ENCODE results near the gene ABCB6. TPM values are rescaled to one million over a fixed set of nuclear protein-coding genes. Genes with fewer than 3 reads are reported as not detected.

The ABCB6 gene
- total RNA-seq, 1 donor from 2014 or later: 11.4 TPM

GRCh38 chr2:219198974-219199373 is 19.8 kb downstream of the ABCB6 start:
- TF ChIP-seq, protein P1, sequence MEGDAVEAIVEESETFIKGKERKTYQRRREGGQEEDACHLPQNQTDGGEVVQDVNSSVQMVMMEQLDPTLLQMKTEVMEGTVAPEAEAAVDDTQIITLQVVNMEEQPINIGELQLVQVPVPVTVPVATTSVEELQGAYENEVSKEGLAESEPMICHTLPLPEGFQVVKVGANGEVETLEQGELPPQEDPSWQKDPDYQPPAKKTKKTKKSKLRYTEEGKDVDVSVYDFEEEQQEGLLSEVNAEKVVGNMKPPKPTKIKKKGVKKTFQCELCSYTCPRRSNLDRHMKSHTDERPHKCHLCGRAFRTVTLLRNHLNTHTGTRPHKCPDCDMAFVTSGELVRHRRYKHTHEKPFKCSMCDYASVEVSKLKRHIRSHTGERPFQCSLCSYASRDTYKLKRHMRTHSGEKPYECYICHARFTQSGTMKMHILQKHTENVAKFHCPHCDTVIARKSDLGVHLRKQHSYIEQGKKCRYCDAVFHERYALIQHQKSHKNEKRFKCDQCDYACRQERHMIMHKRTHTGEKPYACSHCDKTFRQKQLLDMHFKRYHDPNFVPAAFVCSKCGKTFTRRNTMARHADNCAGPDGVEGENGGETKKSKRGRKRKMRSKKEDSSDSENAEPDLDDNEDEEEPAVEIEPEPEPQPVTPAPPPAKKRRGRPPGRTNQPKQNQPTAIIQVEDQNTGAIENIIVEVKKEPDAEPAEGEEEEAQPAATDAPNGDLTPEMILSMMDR (IDR thresholded peaks at IDR 0.05; ENCODE audit: unreplicated experiment): no peak
- Mint-ChIP-seq H3K27ac (ENCODE audit: unreplicated experiment) (no peak overlapping the region), H3K9me3 (ENCODE audit: unreplicated experiment) (no peaks in the 10 kb centered on the region), H3K4me1 (ENCODE audit: unreplicated experiment) (peaks cover 5% of the 10 kb centered on the region), H3K27me3 (ENCODE audit: unreplicated experiment) (peaks cover 4% of the 10 kb centered on the region), H3K4me3 (ENCODE audit: unreplicated experiment) (no peak overlapping the region), H3K36me3 (ENCODE audit: low read depth, unreplicated experiment) (no peaks in the 10 kb centered on the region)
- no peak for DNase-seq (ENCODE audit: low spot score)

DNA sequence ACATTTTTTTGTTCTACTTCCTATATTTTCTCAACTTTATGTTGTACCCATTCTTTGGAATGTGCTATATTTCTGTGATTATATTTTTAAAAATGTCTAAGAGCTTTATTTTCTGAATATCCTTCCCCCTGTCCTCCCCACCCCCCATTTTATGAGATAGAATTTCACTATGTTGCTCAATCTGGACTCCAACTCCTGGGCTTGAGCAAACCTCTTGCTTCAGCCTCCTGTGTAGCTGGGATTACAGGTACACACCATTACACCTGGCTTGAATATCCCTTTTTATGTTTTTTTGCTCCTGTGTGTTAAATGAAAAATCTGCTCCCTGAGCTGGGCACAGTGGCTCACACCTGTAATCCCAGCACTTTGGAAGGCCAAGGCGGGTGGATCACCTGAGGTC is 21.4 kb downstream of the ABCB6 start:
- Mint-ChIP-seq H3K27me3 (ENCODE audit: unreplicated experiment) (peaks cover 1% of the 10 kb centered on the region), H3K9me3 (ENCODE audit: unreplicated experiment) (no peaks in the 10 kb centered on the region), H3K36me3 (ENCODE audit: low read depth, unreplicated experiment) (no peaks in the 10 kb centered on the region), H3K27ac (ENCODE audit: unreplicated experiment) (no peak overlapping the region), H3K4me3 (ENCODE audit: unreplicated experiment) (no peak overlapping the region), H3K4me1 (ENCODE audit: unreplicated experiment) (peaks cover 5% of the 10 kb centered on the region)
- TF ChIP-seq, protein P1 (IDR thresholded peaks at IDR 0.05; ENCODE audit: unreplicated experiment): no peak
- DNase-seq (ENCODE audit: low spot score): no peak

- Mint-ChIP-seq H3K27ac (ENCODE audit: unreplicated experiment) (no peak overlapping the region), H3K9me3 (ENCODE audit: unreplicated experiment) (no peaks in the 10 kb centered on the region), H3K36me3 (ENCODE audit: low read depth, unreplicated experiment) (peaks cover 12% of the 10 kb centered on the region), H3K4me3 (ENCODE audit: unreplicated experiment) (no peak overlapping the region), H3K4me1 (ENCODE audit: unreplicated experiment) (peaks cover 5% of the 10 kb centered on the region), H3K27me3 (ENCODE audit: unreplicated experiment) (peaks cover 4% of the 10 kb centered on the region)
- TF ChIP-seq, protein P1 (IDR thresholded peaks at IDR 0.05; ENCODE audit: unreplicated experiment): no peak
- DNase-seq (ENCODE audit: low spot score): no peak
These were observed 31.9 kb downstream of the ABCB6 start for GRCh38 chr2:219186754-219187456.

- H3K36me3 Mint-ChIP-seq (ENCODE audit: low read depth, unreplicated experiment): peaks cover 30% of the 10 kb centered on the region
- TF ChIP-seq, protein P1 (IDR thresholded peaks at IDR 0.05; ENCODE audit: unreplicated experiment): no peak
- H3K9me3 Mint-ChIP-seq (ENCODE audit: unreplicated experiment): no peaks in the 10 kb centered on the region
- no peak overlapping the region for H3K27ac Mint-ChIP-seq (ENCODE audit: unreplicated experiment)
- peaks cover 20% of the 10 kb centered on the region for H3K4me1 Mint-ChIP-seq (ENCODE audit: unreplicated experiment)
- H3K27me3 Mint-ChIP-seq (ENCODE audit: unreplicated experiment): peaks cover 7% of the 10 kb centered on the region
- H3K4me3 Mint-ChIP-seq (ENCODE audit: unreplicated experiment): no peak overlapping the region
- DNase-seq (ENCODE audit: low spot score): no peak
These were observed 34.6 kb downstream of the ABCB6 start for GRCh38 chr2:219184121-219184520.

DNA sequence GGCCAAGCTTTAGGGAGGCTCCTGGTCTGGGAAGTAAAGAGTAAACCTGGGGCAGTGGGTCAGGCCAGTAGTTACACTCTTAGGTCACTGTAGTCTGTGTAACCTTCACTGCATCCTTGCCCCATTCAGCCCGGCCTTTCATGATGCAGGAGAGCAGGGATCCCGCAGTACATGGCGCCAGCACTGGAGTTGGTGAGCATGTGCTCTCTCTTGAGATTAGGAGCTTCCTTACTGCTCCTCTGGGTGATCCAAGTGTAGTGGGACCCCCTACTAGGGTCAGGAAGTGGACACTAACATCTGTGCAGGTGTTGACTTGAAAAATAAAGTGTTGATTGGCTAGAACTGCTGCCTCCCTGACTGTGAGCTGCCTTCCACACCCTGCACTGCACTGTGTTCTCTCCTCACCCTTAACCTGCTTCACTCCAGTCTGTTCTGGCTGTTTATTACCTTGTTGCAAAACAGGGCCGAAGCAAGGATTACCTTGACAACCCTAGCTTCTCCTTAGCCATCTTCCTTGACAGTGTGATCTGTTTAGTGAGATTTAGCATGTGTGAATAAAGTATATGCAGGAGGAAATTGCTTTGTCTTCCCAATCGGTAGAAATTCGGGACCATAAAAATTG is 35.5 kb downstream of the ABCB6 start:
- no peaks in the 10 kb centered on the region for H3K9me3 Mint-ChIP-seq (ENCODE audit: unreplicated experiment)
- H3K36me3 Mint-ChIP-seq (ENCODE audit: low read depth, unreplicated experiment): peaks cover 34% of the 10 kb centered on the region
- DNase-seq (ENCODE audit: low spot score): no peak
- H3K4me1 Mint-ChIP-seq (ENCODE audit: unreplicated experiment): peaks cover 26% of the 10 kb centered on the region
- H3K4me3 Mint-ChIP-seq (ENCODE audit: unreplicated experiment): peak overlapping the region; percentile 77
- peaks cover 13% of the 10 kb centered on the region for H3K27me3 Mint-ChIP-seq (ENCODE audit: unreplicated experiment)
- TF ChIP-seq, protein P1 (IDR thresholded peaks at IDR 0.05; ENCODE audit: unreplicated experiment): no peak
- peak overlapping the region; percentile 67 for H3K27ac Mint-ChIP-seq (ENCODE audit: unreplicated experiment)
